PC-9 (cell line): Measurements from ENCODE around the gene AATF. TPM values are rescaled to one million over a fixed set of nuclear protein-coding genes. Genes with fewer than 3 reads are reported as not detected.

Experiments
- BruUV-seq: library from RNA; stranded (reverse); fragments of 400-500 nt; replicated peaks from 2 replicates; lab custom pipeline; 2021; lab: Mats Ljungman, UMichigan
- CTCF ChIA-PET: fragments of 300-600 bp; sonication (Branson Sonifier 250); formaldehyde crosslinking; loops from one replicate; lab custom pipeline; 2022; ENCODE audit warnings: antibody characterized with exemption; lab: Charles Lee
- POLR2A ChIA-PET: fragments of 300-600 bp; sonication (Branson Sonifier 250); formaldehyde crosslinking; loops from one replicate; lab custom pipeline; 2022; ENCODE audit warnings: antibody characterized with exemption; ENCODE audit not compliant: unreplicated experiment; lab: Charles Lee
- DNase-seq, 2 experiments: peaks; one replicate each; pipeline versions ENCODE4 v3.0.0 to v3.0.0-alpha.2; 2015 to 2022; ENCODE audit warnings: mixed read lengths in 1 of 2
- H2AFZ ChIP-seq: fragments of 200-600 bp; sonication (generic); 2 replicates; pipeline ENCODE4 v1.8.1; 2017; ENCODE audit warnings: antibody characterized with exemption
- H3F3A ChIP-seq: fragments of 200-600 bp; sonication (generic); 2 replicates; pipeline ENCODE4 v1.8.1; 2017; ENCODE audit warnings: antibody characterized with exemption, mild to moderate bottlenecking, low read depth; ENCODE audit not compliant: insufficient read depth
- H3K27ac ChIP-seq: fragments of 200-600 bp; sonication (generic); 2 replicates; pipeline ENCODE4 v1.6.1; 2016; ENCODE audit warnings: mixed run types
- H3K27me3 ChIP-seq: fragments of 200-600 bp; sonication (generic); 2 replicates; pipeline ENCODE4 v1.6.1; 2016; ENCODE audit warnings: low read depth, mixed run types; ENCODE audit not compliant: insufficient read depth
- H3K36me3 ChIP-seq: fragments of 200-600 bp; sonication (generic); 2 replicates; pipeline ENCODE4 v1.6.1; 2016; ENCODE audit warnings: low read depth, mixed run types
- H3K4me1 ChIP-seq: fragments of 200-600 bp; sonication (generic); replicated peaks from 2 replicates; pipeline ENCODE4 v1.6.1; 2016; ENCODE audit warnings: mixed run types; ENCODE audit not compliant: insufficient read depth
- H3K4me2 ChIP-seq: fragments of 200-600 bp; sonication (generic); 2 replicates; pipeline ENCODE4 v1.6.1; 2017; ENCODE audit warnings: mixed run types
- H3K4me3 ChIP-seq: fragments of 200-600 bp; sonication (generic); 2 replicates; pipeline ENCODE4 v1.6.1; 2016; ENCODE audit warnings: mixed run types
- H3K79me2 ChIP-seq: fragments of 200-600 bp; sonication (generic); 2 replicates; pipeline ENCODE4 v1.6.1; 2017; ENCODE audit warnings: low read depth, mixed run types
- H3K9me2 ChIP-seq: fragments of 200-600 bp; sonication (generic); 2 replicates; pipeline ENCODE4 v1.8.1; 2017; ENCODE audit warnings: mild to moderate bottlenecking; ENCODE audit not compliant: insufficient read depth
- H3K9me3 ChIP-seq: fragments of 200-600 bp; sonication (generic); 2 replicates; pipeline ENCODE4 v1.8.1; 2016; ENCODE audit warnings: low read depth; ENCODE audit not compliant: insufficient read depth
- H4K20me1 ChIP-seq: fragments of 200-600 bp; sonication (generic); 2 replicates; pipeline ENCODE4 v1.8.1; 2017; ENCODE audit not compliant: insufficient read depth
- EZH2 ChIP-seq: fragments of 200-600 bp; sonication (generic); IDR thresholded peaks from 2 replicates; pipeline ENCODE4 v1.8.0; 2017; ENCODE audit warnings: antibody characterized with exemption, low read depth
- intact Hi-C: fragments of 100-400 bp; cut with micrococcal nuclease; formaldehyde crosslinking; loops from one replicate; pipeline ENCODE4 v1.10.0; 2022; ENCODE audit not compliant: unreplicated experiment
- total RNA-seq: library from RNA; stranded (reverse); gene quantifications from 2 replicates; pipeline ENCODE4 v1.2.3, GENCODE V29; 2021
- TF ChIP-seq, protein P1 (sequence below): fragments of 200-600 bp; sonication (generic); conservative IDR thresholded peaks from 2 replicates; pipeline ENCODE4 v1.6.1; 2017; ENCODE audit warnings: mixed run types, antibody characterized with exemption, mild to moderate bottlenecking, moderate library complexity

AATF gene
- total RNA-seq, 1 experiment from 2014 or later = 71.4 TPM

DNA sequence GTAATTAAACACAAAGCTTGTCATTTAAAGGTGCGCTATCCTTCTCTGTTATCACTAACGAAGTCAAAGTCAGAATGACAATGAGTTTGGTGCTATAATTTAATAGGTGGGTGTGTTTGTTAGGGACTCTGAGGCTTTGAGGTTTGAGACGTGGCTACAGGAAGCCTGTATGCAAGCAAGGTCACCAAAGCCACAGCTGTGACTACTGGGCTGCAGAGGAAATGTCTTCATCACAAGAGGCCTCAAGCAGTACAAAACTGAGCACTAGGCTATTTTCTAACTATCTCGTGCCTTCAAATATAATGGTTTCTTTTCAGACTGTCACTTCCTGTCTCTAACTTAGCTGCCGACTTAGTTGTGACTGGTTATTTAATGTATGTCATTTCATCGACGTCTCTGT is 141.2 kb downstream of the AATF start:
- no peak for DNase-seq
- no peak overlapping the region for H3K4me3 ChIP-seq
- H3K9me2 ChIP-seq = no peaks in the 10 kb centered on the region
- ChIA-PET CTCF (interaction anchor here (0.5 kb wide), 1 partner anchor 487 kb away, joined by 3 read pairs; no protein-coding TSS in a partner anchor), POLR2A (no interaction called here)
- intact Hi-C loops = no loop called here
- peaks cover 21% of the 10 kb centered on the region for H3K36me3 ChIP-seq
- H3K4me2 ChIP-seq = no peak overlapping the region
- no peak overlapping the region for H2AFZ ChIP-seq
- peaks cover 11% of the 10 kb centered on the region; the same call in 1 of the 2 replicates for H3F3A ChIP-seq
- H4K20me1 ChIP-seq = peaks cover 21% of the 10 kb centered on the region
- no TSS peak for BruUV-seq
- no peaks in the 10 kb centered on the region for H3K79me2 ChIP-seq
- TF ChIP-seq EZH2 = no peak
- TF ChIP-seq, protein P1, sequence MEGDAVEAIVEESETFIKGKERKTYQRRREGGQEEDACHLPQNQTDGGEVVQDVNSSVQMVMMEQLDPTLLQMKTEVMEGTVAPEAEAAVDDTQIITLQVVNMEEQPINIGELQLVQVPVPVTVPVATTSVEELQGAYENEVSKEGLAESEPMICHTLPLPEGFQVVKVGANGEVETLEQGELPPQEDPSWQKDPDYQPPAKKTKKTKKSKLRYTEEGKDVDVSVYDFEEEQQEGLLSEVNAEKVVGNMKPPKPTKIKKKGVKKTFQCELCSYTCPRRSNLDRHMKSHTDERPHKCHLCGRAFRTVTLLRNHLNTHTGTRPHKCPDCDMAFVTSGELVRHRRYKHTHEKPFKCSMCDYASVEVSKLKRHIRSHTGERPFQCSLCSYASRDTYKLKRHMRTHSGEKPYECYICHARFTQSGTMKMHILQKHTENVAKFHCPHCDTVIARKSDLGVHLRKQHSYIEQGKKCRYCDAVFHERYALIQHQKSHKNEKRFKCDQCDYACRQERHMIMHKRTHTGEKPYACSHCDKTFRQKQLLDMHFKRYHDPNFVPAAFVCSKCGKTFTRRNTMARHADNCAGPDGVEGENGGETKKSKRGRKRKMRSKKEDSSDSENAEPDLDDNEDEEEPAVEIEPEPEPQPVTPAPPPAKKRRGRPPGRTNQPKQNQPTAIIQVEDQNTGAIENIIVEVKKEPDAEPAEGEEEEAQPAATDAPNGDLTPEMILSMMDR = no peak
- H3K27me3 ChIP-seq = no peaks in the 10 kb centered on the region
- no peak overlapping the region for H3K27ac ChIP-seq
- H3K9me3 ChIP-seq = no peaks in the 10 kb centered on the region
- H3K4me1 ChIP-seq = peaks cover 11% of the 10 kb centered on the region

DNA sequence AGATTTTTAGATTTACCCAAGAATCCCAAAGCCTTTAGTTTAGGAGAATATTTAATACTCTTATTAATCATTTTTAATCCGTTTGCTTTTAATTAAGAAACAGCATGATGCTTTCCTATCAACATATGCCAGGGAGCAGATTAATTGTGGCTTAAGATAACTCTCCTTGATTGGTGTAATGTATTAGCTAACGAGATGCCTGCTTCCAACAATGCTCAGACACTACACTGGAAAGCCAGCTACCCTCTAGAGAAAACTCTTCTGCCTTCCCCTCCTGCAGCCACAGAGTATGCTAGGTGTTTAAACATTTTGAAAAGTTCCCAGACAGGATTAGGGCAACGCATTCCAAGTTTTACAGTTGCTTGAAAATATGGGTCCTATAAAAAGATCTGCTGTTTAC is 142.2 kb downstream of the AATF start:
- H3K79me2 ChIP-seq = no peaks in the 10 kb centered on the region

DNA sequence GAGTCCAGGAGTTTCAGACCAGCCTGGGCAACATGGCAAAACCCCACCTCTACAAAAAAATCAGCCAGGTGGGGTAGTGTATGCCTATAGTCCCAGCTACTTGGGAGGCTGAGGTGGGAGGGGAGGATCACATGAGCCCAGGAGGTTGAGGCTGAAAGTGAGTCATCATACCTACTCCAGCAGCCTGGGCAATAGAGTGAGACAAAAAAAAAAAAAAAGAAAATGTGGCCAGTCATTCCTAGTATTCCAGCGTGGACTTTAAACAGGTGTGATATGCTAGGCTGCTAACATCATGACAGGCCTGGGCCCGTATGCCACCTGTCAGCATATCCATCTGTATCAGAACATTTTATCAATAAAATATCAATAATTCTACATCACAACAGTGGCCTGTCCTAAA is 143.3 kb downstream of the AATF start:
- CTCF ChIA-PET = no interaction called here
- Histone ChIP-seq H3K27ac (no peak overlapping the region), H3K9me2 (no peaks in the 10 kb centered on the region), H3K9me3 (no peaks in the 10 kb centered on the region), H2AFZ (no peak overlapping the region), H3K79me2 (no peaks in the 10 kb centered on the region), H3K4me3 (no peak overlapping the region), H3F3A (peaks cover 12% of the 10 kb centered on the region; the same call in 1 of the 2 replicates), H3K4me2 (no peak overlapping the region), H4K20me1 (peaks cover 25% of the 10 kb centered on the region), H3K27me3 (no peaks in the 10 kb centered on the region), H3K36me3 (peaks cover 22% of the 10 kb centered on the region), H3K4me1 (peaks cover 11% of the 10 kb centered on the region)
- POLR2A ChIA-PET = no interaction called here
- TF ChIP-seq EZH2 = no peak
- TF ChIP-seq, protein P1 = no peak
- BruUV-seq = no TSS peak
- no peak for DNase-seq
- intact Hi-C loops = no loop called here

More for the DNA sequence above, 142.2 kb downstream of the AATF start:
- DNase-seq = no peak
- no peaks in the 10 kb centered on the region for H3K27me3 ChIP-seq
- H3K4me2 ChIP-seq = no peak overlapping the region
- H2AFZ ChIP-seq = no peak overlapping the region
- ChIA-PET CTCF (no interaction called here), POLR2A (interaction anchor here (0.6 kb wide), 1 partner anchor 98 kb away, joined by 12 read pairs; no protein-coding TSS in a partner anchor)
- no peak overlapping the region for H3K27ac ChIP-seq
- peaks cover 22% of the 10 kb centered on the region for H3K36me3 ChIP-seq
- peaks cover 25% of the 10 kb centered on the region for H4K20me1 ChIP-seq
- TF ChIP-seq, protein P1 = no peak
- TF ChIP-seq EZH2 = no peak
- H3K9me3 ChIP-seq = no peaks in the 10 kb centered on the region
- intact Hi-C loops = no loop called here
- BruUV-seq = no TSS peak
- peaks cover 11% of the 10 kb centered on the region for H3K4me1 ChIP-seq
- H3K9me2 ChIP-seq = no peaks in the 10 kb centered on the region
- H3F3A ChIP-seq = peaks cover 11% of the 10 kb centered on the region; the same call in 1 of the 2 replicates
- H3K4me3 ChIP-seq = no peak overlapping the region
